SK-N-SH (cell line): Measurements from ENCODE around the gene MIER1.

Experiments used
- CTCF ChIP-seq: fragments of 200-600 bp; sonication (generic); IDR thresholded peaks from 2 replicates; pipeline ENCODE4 v1.6.1; 2017; ENCODE audit warnings: antibody characterized with exemption, mild to moderate bottlenecking, moderate library complexity
- ELF1 ChIP-seq: IDR thresholded peaks from 2 replicates; pipeline ENCODE4 v1.4.0; 2012
- EP300 ChIP-seq, 2 experiments: IDR thresholded peaks; 2 replicates each; pipeline versions ENCODE4 v1.4.0 to v1.6.1; 2012; ENCODE audit warnings: borderline replicate concordance in 1 of 2, low read depth in 1 of 2, low read length in 1 of 2
- EZH2phosphoT487 ChIP-seq: fragments of 200-600 bp; sonication (generic); IDR thresholded peaks from 2 replicates; pipeline ENCODE4 v1.6.1; 2017; ENCODE audit warnings: low read depth, mixed run types, mild to moderate bottlenecking, antibody characterized with exemption, moderate library complexity, borderline replicate concordance
- FOXM1 ChIP-seq: IDR thresholded peaks from 2 replicates; pipeline ENCODE4 v1.4.0; 2012; ENCODE audit warnings: low read depth, mild to moderate bottlenecking
- GABPA ChIP-seq: IDR thresholded peaks from 2 replicates; pipeline ENCODE4 v1.4.0; 2012; ENCODE audit warnings: low read depth, mild to moderate bottlenecking
- NFIC ChIP-seq: IDR thresholded peaks from 2 replicates; pipeline ENCODE4 v1.4.0; 2012; ENCODE audit warnings: borderline replicate concordance
- PBX3 ChIP-seq: IDR thresholded peaks from 2 replicates; pipeline ENCODE4; 2012
- POLR2AphosphoS5 ChIP-seq: IDR thresholded peaks from 2 replicates; pipeline ENCODE4 v1.6.1; 2012; ENCODE audit warnings: low read depth, low read length
- RCOR1 ChIP-seq: fragments of 150-350 bp; IDR thresholded peaks from 2 replicates; pipeline ENCODE4 v1.6.1; 2017; ENCODE audit warnings: antibody characterized with exemption, low read length
- RFX5 ChIP-seq: IDR thresholded peaks from 2 replicates; pipeline ENCODE4 v1.6.1; 2012; ENCODE audit warnings: mild to moderate bottlenecking, improper control_type of control experiment, low read length
- TAF1 ChIP-seq: IDR thresholded peaks from 2 replicates; pipeline ENCODE4 v1.6.1; 2012; ENCODE audit warnings: low read depth, mild to moderate bottlenecking, low read length, moderate library complexity, borderline replicate concordance
- TCF12 ChIP-seq: IDR thresholded peaks from 2 replicates; pipeline ENCODE4 v1.4.0; 2012

GRCh38 chr1:66945316-66945715 is 20.5 kb downstream of the MIER1 start:
- TF ChIP-seq NFIC (no peak), POLR2AphosphoS5 (no peak), EP300 (IDR thresholded peaks at IDR 0.05; ENCODE audit: borderline replicate concordance in 1 of 2, low read depth in 1 of 2, low read length in 1 of 2) (no peak), RCOR1 (no peak), CTCF (no peak), TCF12 (no peak), GABPA (no peak), RFX5 (no peak), EZH2phosphoT487 (no peak), PBX3 (no peak), TAF1 (no peak), FOXM1 (no peak), ELF1 (no peak)
